Measurements from ENCODE around the gene RTL10. TPM values are rescaled to one million over a fixed set of nuclear protein-coding genes. Genes with fewer than 3 reads are reported as not detected.

The RTL10 gene
- total RNA-seq, 1 donor from 2014 or later: 16.6 TPM

DNA sequence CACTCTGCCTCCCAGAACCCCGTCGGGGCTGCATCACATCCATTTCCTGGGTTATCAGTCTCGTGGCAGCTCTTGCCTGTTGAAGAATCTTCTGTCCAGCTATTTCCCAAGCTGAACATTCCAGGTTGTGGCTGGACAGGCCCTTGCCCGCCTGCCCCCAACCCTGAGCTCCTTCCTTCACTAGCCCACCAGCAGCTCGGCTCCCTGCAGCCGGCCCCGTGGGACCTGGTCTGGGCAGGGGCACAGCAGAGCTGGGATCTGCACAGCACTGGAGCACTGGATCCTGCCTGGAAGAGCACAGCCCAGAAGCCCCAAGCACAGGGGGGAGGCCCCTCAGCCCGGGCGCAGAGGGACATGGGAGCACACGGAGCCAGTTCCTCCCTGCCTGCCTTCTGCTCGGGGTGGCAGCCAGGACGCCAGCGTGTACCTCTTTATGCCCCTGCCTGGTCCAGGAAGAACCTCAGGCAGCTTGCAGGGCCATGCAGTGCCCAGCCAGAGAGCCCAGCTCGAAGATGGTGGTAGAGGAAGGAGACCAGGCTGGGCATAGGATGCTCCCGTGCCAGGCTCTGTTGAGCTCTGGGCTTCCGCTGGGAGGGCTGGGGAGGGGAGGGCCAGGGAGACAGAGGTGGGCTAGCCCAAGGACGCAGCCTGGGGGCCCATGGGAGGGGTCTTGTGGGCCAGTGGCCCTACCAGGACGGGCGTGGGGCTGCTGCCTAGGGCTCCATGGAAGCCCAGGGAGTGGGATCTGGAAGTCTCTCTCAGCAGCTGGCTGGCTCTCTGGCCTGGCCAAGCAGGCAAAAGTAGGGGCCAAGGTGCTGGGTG is 16.6 kb upstream of the RTL10 start:
- no peaks in the 10 kb centered on the region for H3K36me3 Mint-ChIP-seq (ENCODE audit: low read depth)
- no peaks in the 10 kb centered on the region for H3K9me3 Mint-ChIP-seq
- no peak overlapping the region for H3K4me3 Mint-ChIP-seq (ENCODE audit: low read depth)
- intact Hi-C loops (cut with micrococcal nuclease): no loop called here
- no peak overlapping the region for H3K27ac Mint-ChIP-seq
- DNase-seq (ENCODE audit: low spot score): no peak
- H3K27me3 Mint-ChIP-seq (ENCODE audit: low read depth): no peaks in the 10 kb centered on the region
- H3K4me1 Mint-ChIP-seq (ENCODE audit: low read depth): peaks cover 3% of the 10 kb centered on the region

GRCh38 chr22:19870153-19871022 is 15.7 kb upstream of the RTL10 start:
- H3K27ac Mint-ChIP-seq: no peak overlapping the region
- no peaks in the 10 kb centered on the region for H3K36me3 Mint-ChIP-seq (ENCODE audit: low read depth)
- no peaks in the 10 kb centered on the region for H3K9me3 Mint-ChIP-seq
- no peak for DNase-seq (ENCODE audit: low spot score)
- intact Hi-C loops (cut with micrococcal nuclease): no loop called here
- H3K4me1 Mint-ChIP-seq (ENCODE audit: low read depth): peaks cover 3% of the 10 kb centered on the region
- H3K4me3 Mint-ChIP-seq (ENCODE audit: low read depth): no peak overlapping the region
- H3K27me3 Mint-ChIP-seq (ENCODE audit: low read depth): no peaks in the 10 kb centered on the region

DNA sequence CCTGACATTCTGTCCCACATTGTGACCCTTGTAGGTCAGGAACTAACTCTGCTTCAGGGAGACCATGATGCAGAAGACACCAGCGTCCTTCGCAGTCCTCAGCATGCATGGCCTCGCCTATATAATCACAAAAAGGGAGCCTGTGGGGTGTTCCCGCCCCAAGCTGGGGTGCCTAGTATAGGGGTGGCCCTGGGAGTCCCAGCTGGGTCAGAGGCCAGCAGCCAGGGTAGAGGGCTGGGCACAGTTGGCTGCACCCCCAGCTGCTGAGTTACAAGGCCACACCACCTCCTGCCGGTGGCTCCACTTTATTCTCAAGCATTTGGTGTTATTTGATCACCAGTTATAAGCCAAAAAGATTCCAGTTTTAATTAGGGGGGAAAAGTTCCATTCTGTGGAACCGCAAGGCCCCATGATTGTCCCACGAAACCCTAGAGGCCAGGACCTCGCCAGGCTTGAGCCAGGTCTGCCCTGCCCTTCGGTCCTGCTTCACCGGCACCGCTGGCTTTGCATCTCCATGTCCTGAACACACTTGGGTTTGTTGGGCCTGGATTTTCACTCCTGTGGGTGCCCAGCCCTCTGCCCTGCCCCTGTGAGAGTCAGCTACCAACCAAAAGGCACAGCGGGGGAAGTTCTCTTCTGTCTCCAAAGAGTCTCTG is 15.0 kb upstream of the RTL10 start:
- intact Hi-C loops (cut with micrococcal nuclease): no loop called here
- Mint-ChIP-seq H3K27ac (no peak overlapping the region), H3K36me3 (ENCODE audit: low read depth) (no peaks in the 10 kb centered on the region), H3K9me3 (no peaks in the 10 kb centered on the region), H3K27me3 (ENCODE audit: low read depth) (no peaks in the 10 kb centered on the region), H3K4me1 (ENCODE audit: low read depth) (peaks cover 3% of the 10 kb centered on the region), H3K4me3 (ENCODE audit: low read depth) (no peak overlapping the region)
- no peak for DNase-seq (ENCODE audit: low spot score)

DNA sequence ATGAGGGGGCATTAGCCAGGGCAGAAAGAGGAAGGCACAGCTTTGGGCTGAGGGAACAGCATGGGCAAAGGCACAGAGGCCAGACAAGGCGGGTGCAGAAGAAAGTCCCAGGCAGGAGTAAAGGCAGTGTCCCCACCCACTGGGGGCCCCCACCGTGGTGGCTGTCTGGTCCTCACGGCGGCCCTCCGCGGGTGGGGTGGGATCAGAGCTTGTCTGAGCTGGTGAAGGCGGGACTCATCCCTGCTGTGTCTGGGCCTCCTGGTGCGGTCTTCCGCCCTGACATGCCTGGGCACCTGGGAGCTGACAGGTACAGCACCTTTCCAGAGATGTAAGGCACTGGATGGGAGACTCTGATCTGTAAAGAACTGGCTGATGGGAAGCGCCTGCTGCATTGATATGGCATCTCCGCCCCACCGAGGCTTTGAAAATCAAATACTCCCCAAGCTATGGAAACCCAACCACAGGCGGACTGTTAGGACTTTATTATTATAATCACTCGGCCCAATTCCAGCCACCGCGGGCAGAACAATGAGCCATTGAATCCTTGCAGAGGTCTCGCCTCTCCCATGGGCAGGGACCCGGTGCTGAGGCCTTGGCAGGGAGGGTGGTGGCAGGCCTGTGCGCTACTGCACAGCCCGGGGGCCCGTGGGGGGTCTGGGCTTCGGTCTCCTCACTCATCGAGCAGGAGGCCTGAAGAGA is 14.2 kb upstream of the RTL10 start:
- H3K27me3 Mint-ChIP-seq (ENCODE audit: low read depth): no peaks in the 10 kb centered on the region
- no peaks in the 10 kb centered on the region for H3K4me1 Mint-ChIP-seq (ENCODE audit: low read depth)
- no peaks in the 10 kb centered on the region for H3K36me3 Mint-ChIP-seq (ENCODE audit: low read depth)
- H3K9me3 Mint-ChIP-seq: no peaks in the 10 kb centered on the region
- DNase-seq (ENCODE audit: low spot score): no peak
- no peak overlapping the region for H3K27ac Mint-ChIP-seq
- intact Hi-C loops (cut with micrococcal nuclease): no loop called here
- H3K4me3 Mint-ChIP-seq (ENCODE audit: low read depth): no peak overlapping the region

- no peaks in the 10 kb centered on the region for H3K36me3 Mint-ChIP-seq (ENCODE audit: low read depth)
- H3K27ac Mint-ChIP-seq: no peak overlapping the region
- intact Hi-C loops (cut with micrococcal nuclease): no loop called here
- no peaks in the 10 kb centered on the region for H3K9me3 Mint-ChIP-seq
- DNase-seq (ENCODE audit: low spot score): no peak
- H3K4me1 Mint-ChIP-seq (ENCODE audit: low read depth): no peaks in the 10 kb centered on the region
- no peaks in the 10 kb centered on the region for H3K27me3 Mint-ChIP-seq (ENCODE audit: low read depth)
- H3K4me3 Mint-ChIP-seq (ENCODE audit: low read depth): no peak overlapping the region
Measured at GRCh38 chr22:19868333-19868732, 13.7 kb upstream of the RTL10 start.

DNA sequence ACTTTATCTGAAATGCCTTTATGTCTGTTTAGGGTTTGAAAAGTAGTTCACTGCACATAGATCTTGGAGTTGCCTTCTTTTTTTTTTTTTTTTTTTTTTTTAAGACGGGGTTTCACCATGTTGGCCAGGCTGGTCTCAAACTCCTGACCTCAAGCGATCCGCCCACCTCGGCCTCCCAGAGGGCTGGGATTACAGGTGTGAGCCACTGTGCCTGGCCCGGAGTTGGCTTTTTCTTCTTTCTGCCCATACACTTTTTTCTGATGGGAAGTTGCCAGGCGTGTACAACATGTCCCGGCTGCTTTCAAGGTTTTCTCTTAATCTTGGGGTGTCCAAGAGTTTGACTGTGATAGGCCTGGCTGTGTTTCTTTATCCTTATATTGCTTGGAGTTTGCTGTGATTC is 12.9 kb upstream of the RTL10 start:
- H3K36me3 Mint-ChIP-seq (ENCODE audit: low read depth): no peaks in the 10 kb centered on the region
- H3K27ac Mint-ChIP-seq: no peak overlapping the region
- H3K4me3 Mint-ChIP-seq (ENCODE audit: low read depth): no peak overlapping the region
- DNase-seq (ENCODE audit: low spot score): no peak
- H3K9me3 Mint-ChIP-seq: no peaks in the 10 kb centered on the region
- intact Hi-C loops (cut with micrococcal nuclease): no loop called here
- no peaks in the 10 kb centered on the region for H3K4me1 Mint-ChIP-seq (ENCODE audit: low read depth)
- no peaks in the 10 kb centered on the region for H3K27me3 Mint-ChIP-seq (ENCODE audit: low read depth)

- Mint-ChIP-seq H3K4me3 (ENCODE audit: low read depth) (no peak overlapping the region), H3K27me3 (ENCODE audit: low read depth) (no peaks in the 10 kb centered on the region), H3K9me3 (no peaks in the 10 kb centered on the region), H3K4me1 (ENCODE audit: low read depth) (no peaks in the 10 kb centered on the region), H3K36me3 (ENCODE audit: low read depth) (no peaks in the 10 kb centered on the region), H3K27ac (no peak overlapping the region)
- intact Hi-C loops (cut with micrococcal nuclease): no loop called here
- DNase-seq (ENCODE audit: low spot score): no peak
Measured at GRCh38 chr22:19866665-19867009, 12.0 kb upstream of the RTL10 start.

GRCh38 chr22:19865141-19865829 is 10.6 kb upstream of the RTL10 start:
- intact Hi-C loops (cut with micrococcal nuclease): no loop called here
- Mint-ChIP-seq H3K4me3 (ENCODE audit: low read depth) (no peak overlapping the region), H3K27me3 (ENCODE audit: low read depth) (no peaks in the 10 kb centered on the region), H3K27ac (no peak overlapping the region), H3K4me1 (ENCODE audit: low read depth) (no peaks in the 10 kb centered on the region), H3K36me3 (ENCODE audit: low read depth) (no peaks in the 10 kb centered on the region), H3K9me3 (no peaks in the 10 kb centered on the region)
- DNase-seq (ENCODE audit: low spot score): no peak

DNA sequence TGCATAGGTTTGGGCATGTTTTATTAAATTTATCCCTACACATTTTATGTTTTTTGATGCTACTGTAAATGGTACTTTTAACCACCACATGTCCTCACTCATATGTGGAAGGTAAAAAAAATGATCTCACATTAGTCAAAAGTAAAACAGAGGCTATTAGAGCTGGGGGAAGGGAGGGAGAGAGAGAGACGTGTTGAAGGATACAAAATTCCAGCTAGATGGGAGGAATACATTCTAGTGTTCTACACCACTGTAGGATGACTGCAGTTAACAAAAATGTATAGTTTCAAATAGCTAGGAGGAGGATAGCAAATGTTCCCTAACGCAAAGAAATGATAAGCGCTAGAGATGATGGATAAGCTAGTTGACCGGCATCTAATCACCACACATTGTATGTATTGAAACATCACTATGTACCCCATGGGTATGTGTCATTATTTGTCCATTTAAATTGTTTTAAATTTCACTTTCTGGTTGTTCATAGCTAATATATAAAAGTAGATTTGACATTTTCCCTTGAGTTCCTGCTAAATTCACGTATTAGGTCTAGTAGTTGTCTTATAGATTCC is 9.9 kb upstream of the RTL10 start:
- Mint-ChIP-seq H3K27ac (no peak overlapping the region), H3K4me1 (ENCODE audit: low read depth) (no peaks in the 10 kb centered on the region), H3K9me3 (no peaks in the 10 kb centered on the region), H3K27me3 (ENCODE audit: low read depth) (no peaks in the 10 kb centered on the region), H3K36me3 (ENCODE audit: low read depth) (no peaks in the 10 kb centered on the region), H3K4me3 (ENCODE audit: low read depth) (no peak overlapping the region)
- intact Hi-C loops (cut with micrococcal nuclease): no loop called here
- DNase-seq (ENCODE audit: low spot score): no peak

DNA sequence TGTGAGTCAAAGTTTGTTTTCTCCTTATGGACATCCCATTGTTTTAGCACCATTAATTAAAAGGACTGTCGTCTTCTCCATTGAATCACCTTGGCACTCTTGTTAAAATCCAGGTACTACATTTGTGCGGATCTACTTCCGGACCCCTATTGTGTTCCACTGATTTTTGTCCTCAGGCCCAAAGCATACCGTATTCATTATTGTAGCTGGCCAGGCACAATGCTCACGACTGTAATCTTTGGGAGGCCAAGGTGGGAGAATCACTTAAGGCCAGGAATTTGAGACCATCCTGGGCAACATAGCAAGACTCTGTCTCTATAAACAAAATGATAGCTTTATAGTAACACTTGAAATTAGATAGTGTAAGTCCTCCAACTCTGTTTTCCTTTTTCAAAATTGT is 8.9 kb upstream of the RTL10 start:
- no peak overlapping the region for H3K27ac Mint-ChIP-seq
- DNase-seq (ENCODE audit: low spot score): no peak
- intact Hi-C loops (cut with micrococcal nuclease): no loop called here
- H3K4me3 Mint-ChIP-seq (ENCODE audit: low read depth): no peak overlapping the region
- H3K27me3 Mint-ChIP-seq (ENCODE audit: low read depth): no peaks in the 10 kb centered on the region
- H3K4me1 Mint-ChIP-seq (ENCODE audit: low read depth): no peaks in the 10 kb centered on the region
- no peaks in the 10 kb centered on the region for H3K36me3 Mint-ChIP-seq (ENCODE audit: low read depth)
- no peaks in the 10 kb centered on the region for H3K9me3 Mint-ChIP-seq

- Mint-ChIP-seq H3K9me3 (no peaks in the 10 kb centered on the region), H3K4me1 (ENCODE audit: low read depth) (peaks cover 1% of the 10 kb centered on the region), H3K4me3 (ENCODE audit: low read depth) (no peak overlapping the region), H3K36me3 (ENCODE audit: low read depth) (peaks cover 3% of the 10 kb centered on the region), H3K27ac (no peak overlapping the region), H3K27me3 (ENCODE audit: low read depth) (no peaks in the 10 kb centered on the region)
- DNase-seq (ENCODE audit: low spot score): no peak
- intact Hi-C loops (cut with micrococcal nuclease): no loop called here
Measured at GRCh38 chr22:19862619-19863246, 8.1 kb upstream of the RTL10 start.
